Stimulated activated CD8-positive, alpha-beta memory T cell treated with anti-CD3 and anti-CD28 coated beads, Interleukin-2, amount 100 ng/mL, for 1 hour (primary cell): Measurements from ENCODE around the gene NR2E1.

Source experiments
- DNase-seq, 2 donors: peaks; one replicate each; pipeline ENCODE4 v3.0.0-alpha.2; 2020; ENCODE audit warnings: low read depth in 2 of 2

The NR2E1 gene

DNA sequence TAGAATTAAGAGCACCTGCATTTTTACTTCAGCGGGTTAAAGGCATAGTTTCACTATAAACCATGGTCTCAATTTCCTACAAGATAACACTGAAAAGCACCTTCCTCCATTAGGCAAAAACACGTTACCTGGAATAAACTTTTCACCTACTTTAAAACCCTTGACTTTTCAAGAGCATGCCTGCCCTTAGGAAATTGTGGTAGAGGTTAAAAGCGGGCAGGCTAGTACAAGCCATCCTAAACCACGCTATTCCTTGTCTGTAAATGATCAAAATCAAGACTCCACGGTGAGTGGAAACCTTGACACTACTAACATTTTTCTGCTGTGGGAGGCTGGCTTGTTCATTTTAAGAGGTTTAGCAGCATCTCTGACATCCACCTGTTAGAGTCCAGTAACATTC is 43.9 kb downstream of the NR2E1 start:
- DNase-seq: no peak

DNA sequence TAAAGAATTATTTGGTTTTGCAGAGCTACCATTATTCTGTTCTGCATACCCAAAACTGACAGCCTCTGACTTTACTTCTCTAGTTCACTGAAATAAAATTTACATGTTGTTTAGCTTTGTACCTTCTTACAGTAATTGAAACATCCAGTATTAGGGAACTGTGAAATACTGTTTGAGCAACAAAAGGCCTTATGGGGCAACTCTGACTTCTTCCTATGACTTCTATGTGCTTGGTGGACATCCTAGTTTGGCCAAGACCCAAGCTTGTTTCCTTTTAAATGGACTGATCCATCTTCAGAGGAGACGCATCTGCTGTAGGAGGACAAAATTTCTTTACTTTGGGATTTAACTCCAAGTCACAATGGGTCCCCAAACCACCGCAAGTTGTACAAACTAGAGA is 44.7 kb downstream of the NR2E1 start:
- DNase-seq: no peak

DNA sequence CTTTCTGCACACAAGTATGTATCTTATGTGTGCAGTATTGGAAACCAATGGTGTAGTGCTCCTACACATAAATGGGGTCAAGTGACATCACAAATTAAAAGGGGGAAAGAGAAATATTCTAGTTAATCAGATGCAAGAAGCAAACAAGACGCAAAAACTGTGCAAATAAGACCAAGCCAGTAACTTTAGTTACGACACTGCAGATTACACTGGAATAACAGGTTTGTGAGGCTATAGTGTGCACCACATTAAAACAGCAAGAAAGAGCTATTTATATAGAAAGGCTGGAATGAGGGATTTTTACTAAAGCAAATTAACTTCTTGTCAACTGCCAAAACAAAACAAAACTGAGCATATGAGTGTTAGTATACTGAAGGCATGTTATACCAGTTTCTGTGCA is 45.8 kb downstream of the NR2E1 start:
- no peak for DNase-seq

DNA sequence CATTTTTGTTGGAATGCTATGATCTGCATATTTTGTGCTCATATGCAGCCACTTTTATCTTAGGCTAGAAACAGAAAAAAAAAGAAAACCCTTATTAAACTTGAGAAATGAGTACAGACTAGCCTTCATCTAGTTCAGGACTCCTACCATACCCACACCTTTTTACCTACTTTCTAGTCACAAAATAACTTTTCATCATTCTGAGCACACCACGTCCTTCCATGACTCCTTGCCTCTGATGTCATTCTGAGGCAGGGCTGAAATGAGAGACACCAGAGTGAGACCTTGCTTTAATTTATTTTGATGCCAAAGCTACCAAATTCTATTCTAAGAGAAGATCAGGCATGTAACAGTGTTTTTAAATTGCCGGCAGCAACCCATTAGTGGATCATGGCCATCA is 56.2 kb downstream of the NR2E1 start:
- no peak for DNase-seq

DNA sequence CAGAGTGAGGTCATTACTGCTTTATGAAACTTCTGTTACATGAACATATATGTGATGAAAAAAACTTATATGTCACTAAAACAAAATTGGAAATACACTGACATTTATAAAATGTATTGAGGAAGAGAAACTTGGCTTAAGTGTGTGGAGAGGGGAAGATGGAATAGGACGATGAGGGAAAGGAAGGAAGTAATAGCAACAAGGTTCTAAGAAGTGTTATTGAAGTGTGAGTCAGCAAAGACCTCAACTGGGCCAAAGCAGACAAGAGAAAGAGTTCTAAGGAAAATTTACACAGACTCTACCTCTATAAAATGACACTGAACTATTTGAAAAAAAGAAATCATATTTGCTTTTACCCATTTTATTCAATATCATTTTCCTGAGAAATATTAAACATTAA is 56.7 kb downstream of the NR2E1 start:
- DNase-seq: no peak

DNA sequence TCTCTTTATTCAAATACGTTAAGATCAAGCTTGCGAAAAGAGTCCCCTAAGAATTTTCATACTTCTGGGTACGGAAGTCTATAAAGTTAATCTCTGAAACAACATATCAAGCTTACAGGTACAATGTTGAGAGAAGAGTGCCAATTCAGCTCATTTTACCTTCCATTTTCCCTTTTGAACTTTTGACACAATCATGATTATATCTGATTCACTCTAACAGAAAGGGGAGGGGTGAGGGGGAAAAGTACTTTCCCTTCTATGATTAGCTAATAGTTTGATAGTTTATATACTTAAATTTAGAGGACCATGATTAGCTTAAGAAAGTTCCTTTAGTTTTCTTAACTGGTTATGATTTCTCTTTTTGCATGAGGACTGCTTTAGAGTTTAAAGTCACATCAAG is 61.5 kb downstream of the NR2E1 start:
- no peak for DNase-seq

DNA sequence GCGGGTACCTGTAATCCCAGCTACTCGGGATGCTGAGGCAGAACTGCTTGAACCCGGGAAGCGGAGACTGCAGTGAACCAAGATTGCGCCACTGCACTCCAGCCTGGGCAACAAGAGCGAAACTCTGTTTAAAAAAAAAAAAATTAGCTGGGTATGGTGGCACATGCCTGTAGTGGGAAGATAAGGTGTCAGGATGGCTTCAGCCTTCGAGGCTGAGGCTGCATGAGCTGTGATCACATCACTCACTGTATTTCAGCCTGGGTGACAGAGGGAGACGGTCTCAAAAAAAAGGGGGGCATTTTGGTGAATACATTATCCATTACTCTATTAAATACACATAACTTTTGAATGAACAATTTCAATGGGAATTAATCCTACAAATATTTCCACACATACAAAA is 62.6 kb downstream of the NR2E1 start:
- DNase-seq: no peak

DNA sequence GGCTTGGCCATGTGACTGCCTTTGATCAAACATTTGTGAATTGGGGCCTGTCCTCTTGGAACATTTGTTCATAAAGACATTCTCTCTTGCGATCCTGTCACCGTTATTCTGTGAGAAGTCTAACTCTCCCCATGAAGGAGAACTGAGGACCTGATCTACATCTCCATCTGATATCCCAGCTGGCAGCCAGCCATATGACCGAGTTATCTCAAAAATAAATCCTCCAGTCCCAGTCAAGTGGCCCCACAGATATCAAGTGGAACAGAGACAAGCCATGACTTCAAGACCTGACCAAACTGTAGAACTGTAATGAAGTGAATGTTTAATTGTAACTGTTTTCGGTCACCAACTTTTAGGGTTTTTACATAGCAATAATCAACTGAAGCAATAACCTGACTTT is 69.3 kb downstream of the NR2E1 start:
- no peak for DNase-seq

DNA sequence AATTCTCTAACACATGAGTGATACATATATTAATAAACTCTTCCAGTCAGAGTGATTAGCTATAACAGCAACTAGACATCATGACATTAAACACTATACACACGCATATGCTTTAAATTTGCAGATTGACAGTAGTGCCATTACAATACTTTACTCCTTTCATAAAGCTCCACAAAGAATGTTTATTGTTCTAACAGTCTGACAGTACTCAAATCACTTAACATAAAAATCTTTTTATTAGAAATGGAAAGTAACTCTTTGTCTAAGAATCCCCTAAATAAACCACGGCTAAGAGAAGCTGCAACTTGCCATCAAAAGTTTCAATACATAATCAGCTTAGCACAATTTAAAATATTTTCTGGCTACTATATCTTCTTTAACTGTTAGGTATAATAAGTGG is 71.0 kb downstream of the NR2E1 start:
- DNase-seq: no peak

DNA sequence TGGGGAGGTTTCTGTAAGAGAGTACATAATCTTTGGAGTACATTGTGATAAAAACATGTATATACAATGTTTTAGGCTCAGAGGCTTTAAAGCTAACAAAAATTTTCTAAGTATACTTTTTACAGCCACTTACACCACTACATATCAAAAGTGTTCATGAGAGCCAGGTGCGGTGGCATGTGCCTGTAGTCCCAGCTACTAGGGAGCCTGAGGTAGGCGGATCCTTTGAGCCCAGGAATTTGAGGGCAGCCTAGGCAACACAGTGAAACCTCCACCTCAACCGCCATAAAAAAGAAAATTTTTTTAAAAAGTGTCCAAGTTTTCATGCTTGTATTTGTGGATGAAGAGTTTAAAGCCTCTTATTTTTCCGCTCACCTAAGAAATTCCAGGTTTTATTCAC is 72.5 kb downstream of the NR2E1 start:
- no peak for DNase-seq
